SU-DHL-6 (cell line): ENCODE measurements around the gene LRRC73.

Experiments
- EZH2phosphoT487 ChIP-seq: fragments of 200-600 bp; sonication (generic), shearing (Covaris generic); conservative IDR thresholded peaks from 2 replicates; pipeline ENCODE4 v1.6.1; 2018; ENCODE audit warnings: mild to moderate bottlenecking, antibody characterized with exemption, low read length, moderate library complexity, mixed read lengths
- TF ChIP-seq, protein P1 (sequence below): fragments of 200-600 bp; sonication (generic); IDR thresholded peaks from one replicate; pipeline ENCODE4 v1.5.1; 2017; ENCODE audit warnings: antibody characterized with exemption, mild to moderate bottlenecking, low read length, moderate library complexity; ENCODE audit not compliant: insufficient read depth, poor library complexity, severe bottlenecking

DNA sequence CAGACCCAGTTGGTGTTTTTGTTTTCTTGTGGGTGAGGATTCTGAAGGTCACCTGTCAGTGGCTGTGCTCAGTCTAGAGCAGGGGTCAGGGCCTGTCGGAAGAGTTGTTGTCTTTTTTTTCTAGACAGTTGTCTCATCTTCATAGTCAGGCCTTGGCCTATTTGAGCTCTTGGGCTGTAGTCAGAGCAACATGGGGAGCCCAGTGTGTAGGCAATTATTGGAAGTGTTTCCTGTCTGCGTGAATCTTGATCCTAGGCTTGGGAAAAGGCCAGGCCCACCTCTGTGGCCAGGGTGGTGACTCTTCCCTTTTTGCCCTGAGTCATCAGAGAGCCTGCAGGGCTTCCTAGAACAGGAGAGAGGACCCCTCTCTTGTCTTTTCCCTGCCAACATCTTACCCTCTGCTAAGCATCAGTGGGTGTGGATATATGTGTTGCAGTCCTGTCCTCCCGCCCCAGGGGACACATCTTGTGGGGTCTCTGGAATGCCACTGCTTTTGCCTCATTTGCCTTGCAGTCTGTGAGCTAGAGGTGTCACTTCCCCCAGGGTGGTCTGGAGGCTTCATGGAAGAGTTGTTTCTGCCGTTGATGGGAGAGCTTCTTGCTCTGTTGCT lies 21.4 kb downstream of the LRRC73 start:
- TF ChIP-seq, protein P1, sequence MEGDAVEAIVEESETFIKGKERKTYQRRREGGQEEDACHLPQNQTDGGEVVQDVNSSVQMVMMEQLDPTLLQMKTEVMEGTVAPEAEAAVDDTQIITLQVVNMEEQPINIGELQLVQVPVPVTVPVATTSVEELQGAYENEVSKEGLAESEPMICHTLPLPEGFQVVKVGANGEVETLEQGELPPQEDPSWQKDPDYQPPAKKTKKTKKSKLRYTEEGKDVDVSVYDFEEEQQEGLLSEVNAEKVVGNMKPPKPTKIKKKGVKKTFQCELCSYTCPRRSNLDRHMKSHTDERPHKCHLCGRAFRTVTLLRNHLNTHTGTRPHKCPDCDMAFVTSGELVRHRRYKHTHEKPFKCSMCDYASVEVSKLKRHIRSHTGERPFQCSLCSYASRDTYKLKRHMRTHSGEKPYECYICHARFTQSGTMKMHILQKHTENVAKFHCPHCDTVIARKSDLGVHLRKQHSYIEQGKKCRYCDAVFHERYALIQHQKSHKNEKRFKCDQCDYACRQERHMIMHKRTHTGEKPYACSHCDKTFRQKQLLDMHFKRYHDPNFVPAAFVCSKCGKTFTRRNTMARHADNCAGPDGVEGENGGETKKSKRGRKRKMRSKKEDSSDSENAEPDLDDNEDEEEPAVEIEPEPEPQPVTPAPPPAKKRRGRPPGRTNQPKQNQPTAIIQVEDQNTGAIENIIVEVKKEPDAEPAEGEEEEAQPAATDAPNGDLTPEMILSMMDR = no peak
- TF ChIP-seq EZH2phosphoT487 = no peak
